Upper lobe of left lung (tissue), 4 donors: ENCODE measurements around the gene SMYD3.
"Not testable (repeated sequence)": the region's sequence is repeated elsewhere in the genome, so short reads cannot be mapped to it uniquely, and the experiment has no call there.

Experiments used
- CTCF ChIP-seq, 6 experiments: fragments of 450-650 bp in 4 of 6; fragments of 200-600 bp in 2 of 6; sonication (generic) in 2 of 6; IDR thresholded peaks; one replicate each; pipeline ENCODE4 v1.5.1; 2016 to 2019; ENCODE audit warnings: antibody characterized with exemption in 6 of 6
- EP300 ChIP-seq, 4 donors: sonication (generic); formaldehyde crosslinking; IDR thresholded peaks; one replicate each; pipeline ENCODE4 v1.5.1; 2017; ENCODE audit warnings: antibody characterized with exemption in 4 of 4, control low read depth in 2 of 4

- TF ChIP-seq CTCF, EP300 (IDR thresholded peaks at IDR 0.05): not testable (repeated sequence)
These were observed 565.3 kb downstream of the SMYD3 start for GRCh38 chr1:245941771-245942170.
